HG03280 (cell line): ENCODE data around the gene EIF5A.
A peak's percentile ranks its signal among the peaks of the same experiment; 100 is the strongest.
"Not testable (repeated sequence)": the region's sequence is repeated elsewhere in the genome, so short reads cannot be mapped to it uniquely, and the experiment has no call there.

Experiments used
- ATAC-seq: cut with Tn5 transposase; IDR thresholded peaks from one replicate; pipeline ENCODE4 v1.9.1; 2021; ENCODE audit warnings: mild to moderate bottlenecking, moderate library complexity; ENCODE audit not compliant: unreplicated experiment

Gene EIF5A

DNA sequence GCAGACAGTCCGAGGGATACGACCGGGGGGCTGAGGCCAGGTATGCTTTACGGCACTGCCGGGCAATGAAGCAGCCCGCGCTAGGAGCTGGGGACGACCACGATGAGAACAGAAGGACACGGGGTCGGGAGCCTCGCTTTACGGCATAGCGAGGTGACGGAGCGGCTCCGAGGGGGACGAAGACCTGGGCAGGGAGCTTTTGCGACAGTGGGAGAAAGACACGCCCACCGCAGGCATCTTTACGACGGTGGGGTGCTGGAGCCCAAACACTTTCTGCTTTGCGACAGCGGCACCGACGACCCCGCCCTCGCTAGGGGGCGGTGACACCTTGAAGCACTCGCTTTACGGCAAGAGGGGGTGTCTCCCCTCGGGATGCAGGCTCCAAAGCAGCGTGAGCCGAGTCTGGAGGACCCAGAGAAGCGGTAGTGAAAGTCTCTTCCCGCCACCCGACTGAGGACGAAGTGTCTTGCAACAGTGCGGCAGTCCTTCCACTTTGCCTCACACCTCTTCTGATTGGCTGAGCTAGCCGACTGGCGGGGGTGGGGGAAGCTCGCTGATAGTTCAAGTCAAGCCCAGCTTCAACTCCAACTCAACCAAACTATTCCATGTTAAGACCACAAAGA lies 22.1 kb downstream of the EIF5A start:
- ATAC-seq = peak; percentile 68

DNA sequence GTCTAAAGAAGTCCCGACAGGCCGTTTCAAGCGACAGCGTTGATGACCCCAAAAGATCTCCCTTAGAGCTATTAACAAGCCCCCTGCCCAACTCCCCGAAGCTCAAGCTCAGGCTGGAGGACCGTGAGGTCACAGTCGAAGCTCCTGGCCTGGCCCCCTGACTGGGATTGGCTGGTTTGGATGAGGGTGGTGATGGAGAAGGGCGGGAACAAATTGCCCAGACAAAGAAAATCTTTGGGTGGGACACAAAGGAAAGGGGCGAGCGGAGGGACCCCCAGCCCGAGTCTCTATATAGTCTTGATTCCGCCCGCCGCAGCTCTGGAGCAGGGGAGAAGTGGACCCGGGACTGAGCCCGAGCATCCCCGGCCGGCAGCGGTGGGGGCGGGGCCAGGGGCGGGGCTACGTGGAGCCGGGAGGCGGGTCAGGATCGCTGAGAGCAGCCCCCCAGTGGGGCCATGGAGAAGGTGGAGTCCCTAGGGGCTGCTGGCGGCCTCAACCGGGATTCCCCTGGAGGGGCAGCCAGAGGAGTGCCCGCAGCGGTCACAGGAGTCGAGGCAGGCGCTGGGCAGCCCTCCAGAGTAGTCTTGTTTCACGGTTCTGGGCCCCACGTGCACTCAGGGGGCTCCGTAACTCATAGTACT lies 22.7 kb downstream of the EIF5A start:
- ATAC-seq = peak; percentile 41

DNA sequence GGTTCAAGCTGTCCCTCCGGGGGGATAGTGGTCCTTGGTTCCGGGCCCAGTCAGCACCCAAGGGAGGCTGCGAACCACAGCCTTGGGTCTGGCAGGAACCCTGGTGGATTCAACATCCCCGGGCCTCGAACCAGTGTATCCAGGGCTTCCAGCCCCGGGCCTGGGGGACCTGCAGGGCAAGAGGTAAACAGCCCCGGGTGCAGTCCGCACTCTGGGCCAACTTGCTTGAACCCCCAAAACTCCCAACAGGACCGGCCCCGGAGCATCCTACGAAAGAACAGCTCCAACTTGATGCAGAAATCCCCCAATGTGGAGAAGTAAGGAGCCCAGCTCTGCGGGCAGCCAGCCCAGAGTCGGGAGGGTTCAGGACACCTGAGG lies 23.2 kb downstream of the EIF5A start:
- ATAC-seq = no peak

DNA sequence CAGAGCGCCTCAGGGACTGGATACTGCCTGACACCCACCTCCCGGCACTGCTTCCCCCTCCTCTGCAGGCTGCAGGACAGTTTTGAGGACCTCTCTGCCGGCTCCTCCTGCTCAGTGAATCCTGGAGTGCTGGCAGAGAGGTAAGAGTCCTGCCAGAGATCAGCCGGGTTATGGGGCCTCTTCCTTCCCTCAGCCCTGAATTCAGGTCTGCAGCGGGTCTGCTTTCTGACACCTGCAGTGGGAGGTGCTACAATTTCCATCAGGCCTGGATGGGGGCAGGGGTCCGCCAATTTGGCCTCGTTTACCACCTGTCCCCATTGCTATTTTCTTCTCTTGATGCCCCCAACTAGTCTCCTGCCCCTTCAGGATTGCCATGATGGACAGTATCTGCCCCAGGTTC lies 24.7 kb downstream of the EIF5A start:
- ATAC-seq = no peak

DNA sequence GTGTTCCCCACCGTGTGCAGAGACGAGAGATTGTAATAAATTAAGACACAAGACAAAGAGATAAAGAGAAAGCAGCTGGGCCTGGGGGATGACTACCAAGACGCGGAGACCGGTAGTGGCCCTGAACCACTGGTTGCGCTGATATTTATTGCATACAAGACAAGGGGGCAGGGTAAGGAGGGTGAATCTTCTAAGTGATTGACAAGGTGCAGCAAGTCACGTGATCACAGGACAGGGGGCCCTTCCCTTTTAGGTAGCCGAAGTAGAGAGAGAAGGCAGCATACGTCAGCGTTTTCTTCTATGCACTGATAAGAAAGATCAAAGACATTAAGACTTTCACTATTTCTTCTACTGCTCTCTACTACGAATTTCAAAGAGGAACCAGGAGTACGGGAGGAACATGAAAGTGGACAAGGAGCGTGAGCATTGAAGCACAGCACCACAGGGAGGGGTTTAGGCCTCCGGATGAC lies 25.2 kb downstream of the EIF5A start:
- ATAC-seq = not testable (repeated sequence)

DNA sequence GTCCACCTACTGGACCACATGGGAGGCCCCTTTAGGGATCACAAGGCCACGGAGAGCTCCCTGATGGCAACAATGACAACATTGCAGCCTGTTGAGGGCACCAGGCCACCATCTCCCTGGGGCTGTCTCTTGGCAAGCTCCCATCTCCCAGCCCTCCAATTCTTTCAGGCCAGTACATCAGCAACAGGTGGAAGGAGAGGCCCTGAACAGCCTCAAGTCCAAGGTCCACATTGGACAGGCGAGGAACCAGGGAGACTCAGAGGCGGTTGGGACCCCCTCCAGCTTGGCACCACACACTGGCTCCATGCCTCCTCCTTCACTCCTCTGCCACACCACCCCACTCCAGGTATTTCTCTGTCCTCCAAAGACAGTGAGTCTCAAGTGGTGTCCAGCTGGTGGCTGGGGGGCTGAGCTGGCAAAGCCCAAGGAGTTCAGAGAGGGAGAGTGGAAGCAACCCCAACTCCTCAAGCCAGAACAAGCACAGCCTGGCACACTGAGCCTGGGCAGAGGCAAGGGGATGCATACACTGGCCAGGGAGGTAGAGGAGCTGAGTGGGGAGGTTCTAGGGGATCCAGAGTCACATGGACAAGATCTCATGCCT lies 27.6 kb downstream of the EIF5A start:
- ATAC-seq = no peak

DNA sequence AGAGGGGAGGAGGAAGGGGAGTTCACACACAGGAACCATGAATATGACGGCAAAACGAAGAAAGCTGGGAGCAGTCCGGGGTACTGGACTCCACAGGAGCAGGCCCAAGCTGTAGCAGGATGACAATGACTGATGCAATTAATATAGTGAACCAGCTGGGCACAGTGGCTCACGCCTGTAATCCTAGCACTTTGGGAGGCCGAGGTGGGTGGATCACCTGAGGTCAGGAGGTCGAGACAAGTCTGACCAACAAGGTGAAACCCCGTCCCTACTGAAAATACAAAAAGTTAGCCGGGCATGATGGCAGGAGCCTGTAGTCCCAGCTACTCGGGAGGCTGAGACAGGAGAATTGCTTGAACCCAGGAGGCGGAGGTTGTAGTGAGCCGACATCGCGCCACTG lies 28.3 kb downstream of the EIF5A start:
- not testable (repeated sequence) for ATAC-seq

DNA sequence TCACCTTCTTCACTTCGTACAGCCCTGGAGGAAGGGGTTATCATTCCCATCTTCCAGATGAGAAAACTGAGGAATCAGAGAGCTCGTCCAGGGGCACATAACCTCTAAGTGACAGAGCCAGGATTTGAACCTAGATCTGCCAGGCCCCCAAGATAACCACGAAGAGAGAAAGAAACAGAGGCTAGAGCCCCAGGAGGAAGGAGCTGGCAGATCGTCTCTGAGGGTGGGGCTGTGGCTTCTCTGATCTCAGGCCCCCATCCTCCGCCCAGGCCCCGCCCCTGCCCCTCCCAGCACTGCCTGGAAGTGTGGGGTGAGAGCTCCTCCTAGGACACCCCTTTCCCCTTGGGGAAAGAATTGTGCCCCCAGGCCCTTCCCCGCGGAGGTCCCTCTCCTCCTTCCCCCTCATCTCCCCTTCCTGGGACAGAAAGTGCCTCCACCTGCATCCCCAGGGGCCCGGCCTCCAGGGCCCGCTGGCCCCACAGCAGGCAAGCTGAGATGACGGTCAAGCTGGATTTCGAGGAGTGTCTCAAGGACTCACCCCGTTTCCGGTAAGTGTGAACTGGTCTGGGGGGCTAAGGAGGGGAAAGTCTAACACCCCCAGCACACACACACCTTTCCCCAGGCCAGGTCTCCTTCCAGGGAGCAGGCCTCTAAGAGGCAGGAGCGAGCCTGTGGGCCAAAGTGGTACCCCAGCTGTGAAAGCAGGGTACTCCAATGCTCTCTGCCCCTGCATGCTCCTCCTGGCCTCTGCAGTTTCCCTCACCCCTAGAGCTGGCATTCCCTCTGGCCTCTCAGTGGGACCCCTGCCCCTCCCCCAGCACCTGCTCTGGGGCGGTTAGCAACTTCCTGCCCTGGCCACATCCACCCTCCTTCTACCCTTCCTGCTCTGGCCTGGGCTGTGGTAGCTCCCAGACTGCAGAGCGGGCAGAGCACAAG lies 29.1 kb downstream of the EIF5A start, which contains the start of gene ACAP1:
Gene ACAP1, plus strand, starts transcription at position 290 of the 936 bp plus-strand sequence. Its CDS starts 206 bp downstream, at position 496.
- peak; percentile 68 for ATAC-seq

DNA sequence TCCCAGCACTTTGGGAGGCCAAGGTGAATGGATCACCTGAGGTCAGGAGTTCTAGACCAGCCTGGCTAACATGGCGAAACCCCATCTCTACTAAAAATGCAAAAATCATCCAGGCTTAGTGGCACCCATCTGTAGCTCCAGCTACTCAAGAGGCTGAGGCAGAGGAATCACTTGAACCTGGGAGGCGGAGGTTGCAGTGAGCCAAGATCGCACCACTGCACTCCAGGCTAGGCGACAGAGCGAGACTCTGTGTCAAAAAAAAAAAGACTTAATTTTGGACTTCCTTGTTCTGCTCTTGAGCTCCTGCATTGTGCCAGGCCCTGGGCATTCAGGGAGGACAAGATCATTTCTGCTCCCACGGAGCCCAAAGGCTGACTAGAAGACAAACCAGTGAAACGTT lies 30.2 kb downstream of the EIF5A start:
- ATAC-seq = not testable (repeated sequence)

DNA sequence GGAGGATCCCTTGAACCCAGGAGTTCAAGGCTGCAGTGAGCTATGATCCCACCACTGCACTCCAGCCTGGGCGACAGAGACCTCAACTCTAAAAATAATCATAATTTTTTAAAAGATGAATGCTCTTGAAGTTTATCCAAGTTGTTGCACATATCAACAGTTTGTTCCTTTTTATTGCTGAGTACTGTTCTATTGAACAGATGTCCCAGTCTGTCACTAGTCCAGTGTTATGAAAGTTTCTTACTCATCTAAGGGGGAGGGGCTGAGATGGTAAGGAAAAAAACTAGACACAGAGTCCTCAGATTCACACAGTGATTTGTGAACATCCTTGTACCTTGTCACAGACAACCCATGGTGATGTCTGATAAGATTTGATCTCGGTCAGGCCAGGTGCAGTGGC lies 32.8 kb downstream of the EIF5A start:
- no peak for ATAC-seq

DNA sequence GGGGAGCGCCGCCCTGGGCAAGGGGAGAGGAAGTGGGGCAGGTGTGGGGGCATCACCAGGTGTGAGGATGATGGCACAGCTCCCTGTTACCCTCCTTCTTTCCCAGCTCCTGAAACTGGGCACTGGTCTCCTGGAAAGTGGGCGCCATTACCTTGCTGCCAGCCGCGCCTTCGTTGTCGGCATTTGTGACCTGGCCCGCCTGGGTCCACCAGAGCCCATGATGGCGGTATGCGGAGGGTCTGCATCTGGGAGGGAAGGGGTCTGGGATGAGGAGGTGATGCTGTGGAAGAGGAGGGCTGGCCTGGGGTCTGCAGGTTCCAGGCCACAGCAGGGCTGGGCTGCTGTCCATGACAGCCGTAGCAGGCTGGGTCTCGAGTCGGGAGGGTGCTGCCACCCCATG lies 34.4 kb downstream of the EIF5A start:
- ATAC-seq = no peak

DNA sequence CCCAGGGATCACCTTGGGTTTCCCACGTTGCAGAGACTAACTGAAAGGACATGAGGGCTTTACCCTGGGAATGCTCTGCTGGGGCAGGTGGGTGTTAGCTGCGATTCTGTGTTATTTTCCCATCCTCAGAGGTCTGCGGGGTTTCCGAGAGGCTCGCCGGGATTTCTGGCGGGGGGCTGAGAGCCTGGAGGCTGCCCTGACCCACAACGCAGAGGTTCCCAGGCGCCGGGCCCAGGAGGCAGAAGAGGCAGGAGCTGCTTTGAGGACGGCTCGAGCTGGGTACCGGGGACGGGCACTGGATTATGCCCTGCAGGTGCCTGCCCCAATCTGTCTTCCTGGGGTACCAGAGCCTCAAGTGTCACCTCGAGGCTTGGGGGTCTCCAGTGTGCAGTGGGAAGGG lies 35.8 kb downstream of the EIF5A start:
- no peak for ATAC-seq

DNA sequence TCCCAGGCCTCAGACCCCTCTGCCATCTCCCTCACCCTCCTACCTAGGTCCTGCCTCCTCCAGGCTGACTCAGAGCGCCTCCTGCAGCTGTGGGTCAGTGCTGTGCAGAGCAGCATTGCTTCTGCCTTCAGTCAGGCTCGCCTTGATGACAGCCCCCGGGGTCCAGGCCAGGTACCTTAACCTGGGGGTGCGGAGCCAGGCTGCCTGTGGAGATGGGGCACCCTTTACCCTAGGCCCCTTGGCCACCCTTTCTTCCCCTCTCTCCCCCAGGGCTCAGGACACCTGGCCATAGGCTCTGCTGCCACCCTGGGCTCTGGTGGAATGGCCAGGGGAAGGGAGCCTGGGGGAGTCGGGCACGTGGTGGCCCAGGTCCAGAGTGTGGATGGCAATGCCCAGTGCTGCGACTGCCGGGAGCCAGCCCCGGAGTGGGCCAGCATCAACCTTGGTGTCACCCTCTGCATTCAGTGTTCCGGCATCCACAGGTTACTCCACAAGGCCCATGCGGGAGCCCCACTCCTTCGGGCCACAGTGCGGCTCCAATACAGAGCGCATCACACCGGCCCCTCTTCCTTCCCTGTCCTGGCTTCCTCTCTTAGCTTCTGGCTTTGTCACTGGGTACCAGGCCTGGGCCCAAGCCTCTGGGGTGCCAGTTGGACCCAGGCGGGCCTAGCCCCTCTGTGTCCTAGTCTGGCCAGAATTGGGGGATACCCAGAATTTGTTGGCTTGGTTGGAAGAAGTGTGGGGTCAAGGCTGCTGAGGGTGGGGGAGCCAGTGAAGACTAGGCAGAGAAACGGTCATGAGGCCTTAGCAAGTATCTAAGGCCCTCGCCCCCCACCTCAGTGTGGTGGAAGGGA lies 39.6 kb downstream of the EIF5A start:
- ATAC-seq = no peak

DNA sequence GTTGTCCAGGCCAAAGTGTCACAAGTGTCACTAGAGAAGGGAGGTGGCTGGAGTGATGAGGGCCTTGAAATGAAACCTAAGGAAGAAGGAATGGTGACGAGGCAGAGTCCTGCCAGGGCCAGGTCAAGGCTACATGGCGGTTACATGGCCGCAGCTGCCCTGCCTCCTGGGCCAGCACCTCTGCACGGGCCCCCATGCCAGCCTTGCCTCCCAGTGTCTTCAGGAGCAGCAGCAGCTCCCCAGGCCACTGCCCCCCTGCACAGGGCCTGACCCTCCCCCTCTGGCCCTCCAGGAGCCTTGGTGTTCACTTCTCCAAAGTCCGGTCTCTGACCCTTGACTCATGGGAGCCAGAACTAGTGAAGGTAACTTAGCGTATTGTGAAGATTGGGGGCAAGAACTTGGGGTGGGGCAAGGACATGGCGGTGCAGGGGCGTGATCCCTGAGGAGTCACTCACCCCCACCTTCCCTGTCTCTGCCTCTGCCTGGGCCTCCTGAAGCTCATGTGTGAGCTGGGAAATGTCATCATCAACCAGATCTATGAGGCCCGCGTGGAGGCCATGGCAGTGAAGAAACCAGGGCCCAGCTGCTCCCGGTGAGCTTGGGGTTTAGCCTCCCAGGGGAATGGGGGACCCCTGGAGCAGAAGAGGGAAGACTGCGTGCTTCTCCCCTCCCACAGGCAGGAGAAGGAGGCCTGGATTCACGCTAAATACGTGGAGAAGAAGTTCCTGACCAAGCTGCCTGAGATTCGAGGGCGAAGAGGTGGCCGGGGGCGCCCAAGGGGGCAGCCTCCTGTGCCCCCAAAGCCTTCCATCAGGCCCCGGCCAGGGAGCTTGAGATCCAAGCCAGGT lies 40.4 kb downstream of the EIF5A start:
- ATAC-seq = no peak

DNA sequence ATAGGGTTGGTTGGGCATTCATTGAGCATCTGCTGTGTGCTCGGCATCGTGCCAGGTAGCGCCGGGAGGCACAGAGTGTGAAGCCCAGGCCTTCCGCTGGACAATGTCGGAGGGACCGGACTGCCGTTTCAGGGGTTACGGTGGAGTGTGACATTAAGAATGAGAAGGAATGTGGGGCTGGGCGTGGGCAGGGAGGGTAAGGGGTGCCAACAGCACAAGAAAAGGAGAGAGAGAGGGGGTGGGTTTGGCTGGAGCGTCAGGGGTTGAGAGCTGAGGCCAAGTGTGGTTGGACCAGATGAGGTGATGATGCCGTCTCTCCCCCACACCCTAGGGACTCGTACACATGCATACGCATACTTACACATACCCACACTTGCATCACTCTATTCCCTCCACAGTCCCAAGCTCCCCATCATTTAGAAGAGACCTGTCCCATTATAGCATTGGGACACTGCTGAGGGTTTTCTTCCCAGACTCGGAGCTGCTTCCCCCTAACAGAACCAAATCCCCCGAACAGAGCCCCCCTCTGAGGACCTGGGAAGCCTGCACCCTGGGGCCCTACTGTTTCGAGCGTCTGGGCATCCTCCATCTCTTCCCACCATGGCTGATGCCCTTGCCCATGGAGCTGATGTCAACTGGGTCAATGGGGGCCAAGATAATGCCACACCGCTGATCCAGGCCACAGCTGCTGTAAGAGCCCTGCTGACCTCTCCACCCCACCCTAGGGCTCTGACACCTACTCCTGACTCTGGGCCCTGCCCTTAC lies 41.2 kb downstream of the EIF5A start:
- no peak for ATAC-seq

DNA sequence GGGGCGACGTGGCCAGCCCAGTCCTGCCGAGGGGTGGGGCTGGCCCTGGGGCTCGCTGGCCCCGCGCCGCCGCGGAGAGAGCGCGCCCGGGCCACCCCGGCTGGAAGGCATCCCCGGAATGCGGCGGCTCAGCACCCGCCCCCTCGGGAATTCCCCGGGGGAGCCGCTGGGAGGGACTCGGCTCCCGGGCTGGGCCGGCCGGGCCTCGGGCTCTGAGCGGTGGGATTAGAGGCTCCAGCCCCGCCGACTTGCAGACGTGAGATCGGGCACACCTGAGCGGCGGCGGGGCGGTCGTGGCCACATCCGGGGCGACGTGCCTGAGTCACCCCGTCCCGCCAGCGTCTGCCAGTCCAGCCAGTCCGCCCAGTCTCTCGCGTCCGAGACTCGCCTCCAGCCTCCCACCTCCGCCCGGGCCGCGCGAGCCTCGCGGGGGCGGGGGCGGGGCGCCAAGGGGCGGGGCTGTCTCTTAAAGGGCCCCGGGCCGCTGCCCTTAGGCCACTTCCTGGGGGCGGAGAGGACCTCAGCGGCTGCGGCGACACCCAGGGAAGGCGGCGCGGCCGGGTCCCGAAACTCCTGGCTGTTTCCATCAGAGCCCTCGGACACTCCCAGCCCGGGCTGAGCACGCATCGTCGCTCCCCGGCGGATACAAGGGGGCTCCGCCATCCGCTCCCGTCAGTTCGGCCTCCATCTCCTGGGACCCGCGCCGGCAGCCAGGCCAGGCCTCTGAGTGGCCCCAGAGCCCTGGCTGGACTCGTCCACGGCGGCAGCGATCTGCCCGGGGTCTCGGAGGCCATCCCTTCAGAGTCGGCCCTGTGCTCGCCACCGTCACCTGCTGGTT lies 44.5 kb downstream of the EIF5A start, which contains the start of gene KCTD11:
Gene KCTD11, plus strand, starts transcription at position 498 of the 838 bp plus-strand sequence.
- ATAC-seq = peak; percentile 61

DNA sequence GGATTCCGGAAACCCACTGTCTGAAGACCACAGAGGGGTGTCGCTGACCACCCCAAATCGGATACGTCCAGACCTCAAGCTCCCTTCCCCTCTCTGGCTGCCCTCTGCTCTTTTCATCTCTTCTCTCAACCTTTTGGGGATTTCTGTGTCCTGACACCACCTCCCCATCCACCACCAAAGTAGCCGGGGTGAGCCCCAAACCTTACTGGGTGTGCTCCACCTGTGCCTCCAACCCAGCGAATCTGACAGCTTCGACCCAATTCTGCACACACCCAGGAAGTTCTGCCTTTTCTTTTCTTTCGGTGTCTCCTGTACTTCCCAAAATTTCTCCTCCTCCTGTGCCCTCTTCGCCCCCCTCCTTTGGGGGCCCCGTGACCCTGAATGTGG lies 45.1 kb downstream of the EIF5A start:
- no peak for ATAC-seq
